Upper lobe of left lung (tissue), 4 donors: ENCODE measurements around the gene STARD10.

ENCODE experiments used
- EP300 ChIP-seq, 4 donors: sonication (generic); formaldehyde crosslinking; IDR thresholded peaks; one replicate each; pipeline ENCODE4 v1.5.1; 2017; ENCODE audit warnings: antibody characterized with exemption in 4 of 4, control low read depth in 2 of 4
- POLR2A ChIP-seq, 4 donors: fragments of 450-650 bp; IDR thresholded peaks; one replicate each; pipeline ENCODE4 v1.5.1; 2016 to 2017; ENCODE audit warnings: antibody characterized with exemption in 4 of 4, mild to moderate bottlenecking in 2 of 4
- POLR2AphosphoS5 ChIP-seq, 2 donors: sonication (generic); formaldehyde crosslinking; IDR thresholded peaks; one replicate each; pipeline ENCODE4 v1.5.1; 2017; ENCODE audit warnings: antibody characterized with exemption in 2 of 2
- TF ChIP-seq, protein P1 (sequence below), 6 experiments: fragments of 450-650 bp in 4 of 6; fragments of 200-600 bp in 2 of 6; sonication (generic) in 2 of 6; IDR thresholded peaks; one replicate each; pipeline ENCODE4 v1.5.1; 2016 to 2019; ENCODE audit warnings: antibody characterized with exemption in 6 of 6

DNA sequence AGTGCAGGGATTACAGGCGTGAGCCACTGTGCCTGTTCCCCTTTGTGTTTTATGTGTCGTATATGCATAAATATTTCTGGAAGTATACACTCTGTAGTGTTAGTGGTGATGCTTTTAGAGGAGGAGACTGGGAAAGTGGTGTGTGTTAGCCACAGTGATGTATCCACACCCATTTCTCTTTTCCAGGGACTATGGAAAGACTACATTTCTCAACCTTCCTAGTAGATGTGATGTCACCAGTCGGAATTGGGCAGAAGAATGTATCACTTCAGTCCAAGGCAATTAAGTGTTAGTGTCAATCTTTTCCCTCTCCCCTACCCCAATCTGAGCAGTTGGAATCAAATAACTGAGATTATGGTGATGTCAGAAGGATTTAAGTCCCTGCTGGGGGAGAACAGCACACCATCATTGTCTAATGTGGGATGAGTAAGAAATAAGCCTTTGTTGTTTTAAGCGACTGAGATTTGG, 14.5 kb upstream of the STARD10 start:
- TF ChIP-seq POLR2A (IDR thresholded peaks at IDR 0.05) (peak in 1 of 4 donors; percentile 19), POLR2AphosphoS5 (IDR thresholded peaks at IDR 0.05) (no peak), EP300 (IDR thresholded peaks at IDR 0.05) (no peak)
- TF ChIP-seq, protein P1, sequence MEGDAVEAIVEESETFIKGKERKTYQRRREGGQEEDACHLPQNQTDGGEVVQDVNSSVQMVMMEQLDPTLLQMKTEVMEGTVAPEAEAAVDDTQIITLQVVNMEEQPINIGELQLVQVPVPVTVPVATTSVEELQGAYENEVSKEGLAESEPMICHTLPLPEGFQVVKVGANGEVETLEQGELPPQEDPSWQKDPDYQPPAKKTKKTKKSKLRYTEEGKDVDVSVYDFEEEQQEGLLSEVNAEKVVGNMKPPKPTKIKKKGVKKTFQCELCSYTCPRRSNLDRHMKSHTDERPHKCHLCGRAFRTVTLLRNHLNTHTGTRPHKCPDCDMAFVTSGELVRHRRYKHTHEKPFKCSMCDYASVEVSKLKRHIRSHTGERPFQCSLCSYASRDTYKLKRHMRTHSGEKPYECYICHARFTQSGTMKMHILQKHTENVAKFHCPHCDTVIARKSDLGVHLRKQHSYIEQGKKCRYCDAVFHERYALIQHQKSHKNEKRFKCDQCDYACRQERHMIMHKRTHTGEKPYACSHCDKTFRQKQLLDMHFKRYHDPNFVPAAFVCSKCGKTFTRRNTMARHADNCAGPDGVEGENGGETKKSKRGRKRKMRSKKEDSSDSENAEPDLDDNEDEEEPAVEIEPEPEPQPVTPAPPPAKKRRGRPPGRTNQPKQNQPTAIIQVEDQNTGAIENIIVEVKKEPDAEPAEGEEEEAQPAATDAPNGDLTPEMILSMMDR (IDR thresholded peaks at IDR 0.05) = no peak
